GM12878 (cell line): ENCODE measurements around the gene EIF1AD. TPM values are rescaled to one million over a fixed set of nuclear protein-coding genes. Genes with fewer than 3 reads are reported as not detected.
"Not testable (repeated sequence)": the region's sequence is repeated elsewhere in the genome, so short reads cannot be mapped to it uniquely, and the experiment has no call there.

Experiments used
- ATAC-seq: fragments of 200-7000 bp; cut with Tn5 transposase; 3 replicates; pipeline ENCODE4 v1.9.1; 2020; ENCODE audit warnings: mild to moderate bottlenecking, moderate library complexity
- BruUV-seq: library from RNA; stranded (reverse); fragments of 400-500 nt; replicated peaks from 2 replicates; lab custom pipeline; 2021; lab: Mats Ljungman, UMichigan
- CTCF ChIA-PET: fragments of 300-600 bp; sonication (Branson Sonifier 250); formaldehyde crosslinking; extraction: SDS; loops from one replicate; lab custom pipeline; 2021; ENCODE audit warnings: inconsistent platforms; lab: Yijun Ruan, JAX
- POLR2A ChIA-PET: fragments of 350-600 bp; formaldehyde crosslinking; extraction: SDS; loops from one replicate; lab custom pipeline; 2021; ENCODE audit warnings: inconsistent platforms; lab: Charles Lee
- RAD21 ChIA-PET: fragments of 300-600 bp; sonication (Branson Sonifier 250); formaldehyde crosslinking; loops from one replicate; lab custom pipeline; 2023; ENCODE audit warnings: antibody characterized with exemption; ENCODE audit not compliant: unreplicated experiment; lab: Charles Lee
- SMC1A ChIA-PET: fragments of 300-600 bp; sonication (Branson Sonifier 250); formaldehyde crosslinking; loops from one replicate; lab custom pipeline; 2023; ENCODE audit not compliant: unreplicated experiment, uncharacterized antibody; lab: Charles Lee
- DNase-seq: peaks from one replicate; pipeline ENCODE4 v3.0.0-alpha.2; 2011; ENCODE audit warnings: low read depth, low spot score
- FAIRE-seq: peaks from 3 replicates; lab custom pipeline; 2011; peaks lifted over from hg19 to GRCh38; lab: Jason Lieb, UNC
- H2AFZ ChIP-seq: 2 replicates; pipeline ENCODE4 v1.6.0; 2011; ENCODE audit warnings: low read depth, low read length, control low read depth; ENCODE audit not compliant: control insufficient read depth
- H3K27ac ChIP-seq: 2 replicates; pipeline ENCODE4 v1.5.1; 2011; ENCODE audit warnings: control low read depth; ENCODE audit not compliant: control insufficient read depth, insufficient read depth
- H3K27me3 ChIP-seq, 2 experiments: replicated peaks in 1 of 2; 2 replicates each; pipeline versions ENCODE4 v1.6.0 to v1.6.1; 2011; ENCODE audit warnings: low read length in 1 of 2; ENCODE audit not compliant: control insufficient read depth in 2 of 2, insufficient read depth in 2 of 2
- H3K36me3 ChIP-seq, 2 experiments: 2 replicates each; pipeline ENCODE4 v1.5.1; 2011; ENCODE audit warnings: low read length in 1 of 2; ENCODE audit not compliant: control insufficient read depth in 2 of 2, insufficient read depth in 2 of 2
- H3K4me1 ChIP-seq: 2 replicates; pipeline ENCODE4 v1.6.1; 2011; ENCODE audit warnings: mild to moderate bottlenecking, low read length, moderate library complexity, mixed read lengths; ENCODE audit not compliant: control insufficient read depth, insufficient read depth
- H3K4me2 ChIP-seq: 2 replicates; pipeline ENCODE4 v1.6.0; 2011; ENCODE audit warnings: control low read depth; ENCODE audit not compliant: control insufficient read depth, insufficient read depth
- H3K4me3 ChIP-seq: fragments of 200-600 bp; sonication (generic); 2 replicates; pipeline ENCODE4 v1.5.1; 2016
- H3K79me2 ChIP-seq: 2 replicates; pipeline ENCODE4 v1.6.0; 2011; ENCODE audit warnings: low read length; ENCODE audit not compliant: control insufficient read depth, insufficient read depth
- H3K9ac ChIP-seq: 2 replicates; pipeline ENCODE4 v1.8.0; 2011; ENCODE audit warnings: low read length, control low read depth, mixed read lengths; ENCODE audit not compliant: control insufficient read depth, insufficient read depth
- H3K9me3 ChIP-seq: replicated peaks from 3 replicates; pipeline ENCODE4 v1.5.1; 2011; ENCODE audit warnings: mild to moderate bottlenecking, low read length; ENCODE audit not compliant: control insufficient read depth, insufficient read depth
- H4K20me1 ChIP-seq: 2 replicates; pipeline ENCODE4 v1.6.0; 2011; ENCODE audit not compliant: control insufficient read depth, insufficient read depth
- E4F1 ChIP-seq: fragments of 450-650 bp; IDR thresholded peaks from 2 replicates; pipeline ENCODE4 v1.6.1; 2018; ENCODE audit warnings: borderline replicate concordance, mild to moderate bottlenecking; ENCODE audit not compliant: partially characterized antibody
- MEF2B ChIP-seq: fragments of 450-650 bp; IDR thresholded peaks from 2 replicates; pipeline ENCODE4 v1.6.1; 2018; ENCODE audit warnings: mild to moderate bottlenecking, moderate library complexity; ENCODE audit not compliant: partially characterized antibody, poor library complexity, severe bottlenecking
- SPI1 ChIP-seq: IDR thresholded peaks from 2 replicates; pipeline ENCODE4 v1.6.1; 2011; ENCODE audit warnings: low read depth, mild to moderate bottlenecking, low read length, moderate library complexity, borderline replicate concordance; ENCODE audit not compliant: insufficient read depth
- SRF ChIP-seq, 2 experiments: IDR thresholded peaks; 2 replicates each; pipeline ENCODE4 v1.6.1; 2011; ENCODE audit warnings: low read depth in 2 of 2, low read length in 2 of 2, mild to moderate bottlenecking in 1 of 2, moderate library complexity in 1 of 2
- WGBS: methylation state at CpG from one replicate; pipeline ENCODE4 v1.1.6; 2016; ENCODE audit warnings: low lambda C conversion rate; ENCODE audit not compliant: insufficient replicate concordance, insufficient coverage; ENCODE audit errors: missing lambda C conversion rate; 5-methylcytosine and 5-hydroxymethylcytosine counted together
- in situ Hi-C: fragments of 300-500 bp; cut with MboI; formaldehyde crosslinking; loops from 9 replicates; pipeline ENCODE4 v1.14.3; 2018; ENCODE audit warnings: mixed read lengths
- intact Hi-C: fragments of 100-400 bp; cut with micrococcal nuclease; formaldehyde crosslinking; loops from one replicate; pipeline ENCODE4 v1.14.2; 2022; ENCODE audit not compliant: unreplicated experiment
- polyA plus RNA-seq, 11 experiments: library from polyadenylated mRNA; depleted of rRNA in 4 of 11; unstranded in 6 of 11; stranded (reverse) in 5 of 11; fragments of >200 nt; fragmentation: Nextera tagmentation in 4 of 11; fragmentation: Illumina TruSeq in 1 of 11; extraction: Ambion mirVana in 4 of 11; extraction: Trizol in 1 of 11; gene quantifications; 1 replicate in 1 of 11; 2 replicates in 10 of 11; pipeline versions ENCODE4 v1.2.1 to v1.2.3, GENCODE V29; 2011 to 2016; ENCODE audit warnings: inconsistent platforms in 2 of 11, missing spikeins in 2 of 11, low read depth in 1 of 11
- total RNA-seq, 4 experiments: library from RNA; depleted of rRNA in 3 of 4; stranded (reverse); fragments of >200 nt in 3 of 4; fragmentation: Illumina TruSeq in 1 of 4; extraction: Trizol in 1 of 4; gene quantifications; 2 replicates each; pipeline versions ENCODE4 v1.2.1 to v1.2.3, GENCODE V29; 2013 to 2021

EIF1AD gene
- total and polyA plus RNA-seq, 10 of the 15 experiments (the other 5 are each of a cell fraction or from before 2014, with no cell fraction given) = 31.6 to 56.8 (median 39.5) TPM

GRCh38 chr11:66026017-66026529 lies 24.1 kb upstream of the EIF1AD start, which contains the start of gene CATSPER1 (continued):
- no peak for TF ChIP-seq MEF2B
- TF ChIP-seq SRF (IDR thresholded peaks at IDR 0.05; ENCODE audit: low read depth in 2 of 2, low read length in 2 of 2) = no peak
- TF ChIP-seq E4F1 = no peak
- TF ChIP-seq SPI1 = no peak

GRCh38 chr11:66023186-66023440 lies 21.2 kb upstream of the EIF1AD start:
- H4K20me1 ChIP-seq, H3K27me3 ChIP-seq, H3K9me3 ChIP-seq, H3K4me1 ChIP-seq, FAIRE-seq, H3K27ac ChIP-seq, H3K36me3 ChIP-seq, H3K4me2 ChIP-seq, H2AFZ ChIP-seq, ATAC-seq, intact Hi-C loops, H3K9ac ChIP-seq, BruUV-seq, H3K4me3 ChIP-seq, in situ Hi-C loops, DNase-seq, H3K79me2 ChIP-seq: not testable (repeated sequence)
- CTCF ChIA-PET = interaction anchor here (1.1 to 2.8 kb wide), 18 partner anchors 13 to 317 kb away, joined by 3 to 31 read pairs (median 6); partner anchors contain the start of genes BANF1, CCDC85B, EIF1AD and FIBP
- POLR2A ChIA-PET = interaction anchor here (0.6 to 0.7 kb wide), 2 partner anchors 30 to 514 kb away, joined by 4 to 6 read pairs; no protein-coding TSS in a partner anchor
- SMC1A ChIA-PET = interaction anchor here (0.9 to 1.9 kb wide), 4 partner anchors 21 to 245 kb away, joined by 3 to 10 read pairs (median 4); no protein-coding TSS in a partner anchor
- 14% methylated on average over 5 of the region's 5 CpGs for WGBS
- RAD21 ChIA-PET = interaction anchor here (1.3 to 1.5 kb wide), 2 partner anchors 22 to 113 kb away, joined by 4 read pairs; no protein-coding TSS in a partner anchor
